SHP77 treated with DMSO at 0.1 percent for 48 hours (cell line): ENCODE results near the gene PERCC1.

Source experiments
- DNase-seq: peaks from one replicate; lab custom pipeline; 2025; lab: John Stamatoyannopoulos, UW

PERCC1 gene

GRCh38 chr16:1450218-1450617 lies 19.3 kb downstream of the PERCC1 start:
- no peak for DNase-seq

DNA sequence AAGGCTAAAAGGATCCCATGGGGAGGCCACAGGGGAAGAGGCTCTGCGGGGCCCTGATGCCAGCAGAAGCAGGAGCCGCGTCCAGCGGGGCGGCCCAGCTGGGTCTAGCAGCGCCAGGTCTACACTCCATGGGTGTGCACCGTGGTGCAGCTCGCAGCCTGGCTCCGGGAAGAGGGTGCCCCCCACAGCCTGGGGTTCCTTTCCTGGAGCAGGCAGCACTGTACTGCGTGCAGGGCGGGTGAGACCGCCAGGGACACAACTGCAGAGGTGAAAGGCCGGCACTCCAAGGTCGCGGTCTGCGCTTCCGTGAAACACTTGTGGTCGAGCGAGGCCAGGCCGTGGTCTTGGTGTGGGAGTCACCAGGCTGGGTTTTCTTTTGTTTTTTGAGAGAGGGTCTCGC lies 20.0 kb downstream of the PERCC1 start:
- no peak for DNase-seq

DNA sequence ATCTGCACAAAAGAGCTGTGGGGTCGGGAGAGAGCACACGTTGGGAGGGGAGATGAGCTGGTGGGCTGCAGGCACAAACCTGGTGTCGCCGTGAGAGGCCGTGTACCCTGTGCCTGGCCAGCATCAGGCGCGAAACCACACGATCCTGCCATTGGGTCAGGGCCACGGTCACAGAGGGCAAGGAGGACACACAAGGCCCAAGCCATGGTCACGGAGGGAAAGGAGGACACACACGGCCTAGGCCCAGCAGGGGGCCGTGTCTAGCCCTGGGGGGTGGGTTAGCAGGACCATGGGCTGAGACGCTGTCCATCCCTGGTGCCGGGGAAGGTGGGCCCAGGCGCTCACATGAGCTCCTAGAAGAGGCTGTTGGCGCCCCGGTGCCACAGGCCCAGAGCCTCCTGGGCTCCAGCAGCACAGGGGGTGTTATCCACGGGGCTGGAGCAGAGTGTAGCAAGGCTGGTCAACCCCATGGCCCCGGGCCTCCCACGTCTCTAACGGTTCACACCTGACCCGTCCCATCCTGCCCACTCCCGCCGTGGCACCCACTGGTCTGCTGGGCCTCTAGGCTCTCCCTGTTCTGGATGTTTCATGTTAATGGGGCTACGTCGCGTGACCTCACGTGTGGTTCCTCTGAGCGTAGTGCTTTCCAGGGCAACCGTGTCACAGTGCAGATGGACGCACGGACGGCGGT lies 21.0 kb downstream of the PERCC1 start:
- no peak for DNase-seq

DNA sequence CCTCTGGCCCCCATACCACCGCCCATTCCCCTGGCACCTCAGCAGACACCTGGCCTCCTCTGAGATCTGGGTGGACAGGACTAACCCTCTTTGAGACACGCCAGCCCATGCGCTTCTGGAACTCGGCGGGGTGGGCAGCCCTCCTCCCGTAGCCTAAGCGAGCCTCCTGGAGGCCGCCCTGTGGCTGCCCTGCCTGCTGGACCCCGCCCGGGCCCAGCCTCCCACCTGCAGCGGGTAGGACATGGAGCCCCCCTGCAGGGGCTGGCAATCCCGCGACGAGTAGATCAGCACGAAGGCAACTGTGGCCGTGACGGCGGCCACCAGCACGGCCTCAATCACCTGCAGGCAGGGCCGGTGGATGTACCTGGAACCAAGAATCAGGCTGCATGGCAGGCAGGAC lies 21.7 kb downstream of the PERCC1 start:
- no peak for DNase-seq

DNA sequence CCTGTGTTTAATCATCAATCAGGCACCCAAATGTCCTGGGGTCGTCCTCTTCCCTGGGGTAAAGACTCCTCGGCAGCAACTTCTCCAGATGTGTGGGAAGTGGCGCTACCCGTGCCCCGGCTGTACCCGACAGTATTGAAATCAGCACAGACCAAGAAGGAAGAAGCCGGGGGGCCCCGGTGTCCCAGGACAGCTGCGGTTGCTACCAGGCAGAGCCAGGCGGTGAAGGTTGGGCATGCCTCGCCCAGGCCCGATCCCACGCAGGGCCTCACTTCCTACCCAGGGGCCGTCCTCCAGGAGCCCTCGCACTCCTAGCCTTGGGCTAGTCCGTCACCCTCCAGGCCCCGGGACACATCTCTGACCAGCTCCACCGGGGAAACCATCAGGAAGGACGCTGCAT lies 22.4 kb downstream of the PERCC1 start:
- DNase-seq: no peak

GRCh38 chr16:1454561-1454960 lies 23.7 kb downstream of the PERCC1 start:
- DNase-seq: no peak

DNA sequence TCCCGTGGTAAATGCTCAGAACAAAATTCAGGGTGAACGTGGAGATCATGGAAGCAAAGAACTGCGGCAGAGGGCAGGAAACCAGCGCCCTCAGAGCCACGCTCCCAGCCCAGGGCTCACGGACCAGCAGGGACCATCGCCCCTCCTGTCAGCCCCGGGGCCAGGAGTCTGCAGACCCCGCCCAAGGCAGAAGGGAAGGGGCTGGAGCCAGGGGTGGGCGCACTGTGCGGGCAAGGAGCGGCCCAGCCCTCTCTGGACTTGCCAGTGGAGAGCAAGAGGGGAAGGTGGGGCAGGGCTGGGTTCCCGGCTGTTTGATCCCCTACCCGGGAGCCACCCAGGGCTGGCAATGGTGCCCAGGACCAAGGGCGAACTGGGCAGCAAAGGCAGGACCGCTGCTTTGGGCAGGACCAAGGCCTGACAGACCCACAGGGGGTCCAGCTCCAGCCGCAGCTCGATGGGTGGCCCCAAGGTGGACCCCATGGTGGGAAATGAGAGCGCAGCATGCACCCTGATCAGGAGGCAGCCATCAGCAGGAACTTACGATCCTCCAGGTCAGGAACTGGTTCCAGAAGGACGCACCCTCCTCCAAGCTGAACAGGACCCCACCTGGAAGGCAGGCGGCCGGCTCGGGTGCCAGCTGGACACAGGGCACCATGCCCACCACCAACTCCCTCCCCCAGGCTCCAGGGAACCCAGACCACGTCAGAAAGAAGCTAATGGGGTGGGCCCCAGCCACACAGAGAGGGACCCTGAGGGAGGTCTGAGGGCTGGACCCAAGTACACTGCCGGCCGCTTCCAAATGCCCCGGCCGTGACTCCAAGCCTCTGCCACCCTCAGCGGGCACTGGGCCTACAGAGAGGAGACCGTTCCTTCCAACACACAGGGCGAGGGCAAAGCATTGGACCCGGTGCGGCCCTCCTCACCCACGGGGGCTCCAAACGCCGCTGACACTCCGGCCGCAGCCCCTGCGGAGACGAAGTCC lies 24.6 kb downstream of the PERCC1 start:
- DNase-seq: no peak

GRCh38 chr16:1456951-1457350 lies 26.1 kb downstream of the PERCC1 start:
- no peak for DNase-seq

DNA sequence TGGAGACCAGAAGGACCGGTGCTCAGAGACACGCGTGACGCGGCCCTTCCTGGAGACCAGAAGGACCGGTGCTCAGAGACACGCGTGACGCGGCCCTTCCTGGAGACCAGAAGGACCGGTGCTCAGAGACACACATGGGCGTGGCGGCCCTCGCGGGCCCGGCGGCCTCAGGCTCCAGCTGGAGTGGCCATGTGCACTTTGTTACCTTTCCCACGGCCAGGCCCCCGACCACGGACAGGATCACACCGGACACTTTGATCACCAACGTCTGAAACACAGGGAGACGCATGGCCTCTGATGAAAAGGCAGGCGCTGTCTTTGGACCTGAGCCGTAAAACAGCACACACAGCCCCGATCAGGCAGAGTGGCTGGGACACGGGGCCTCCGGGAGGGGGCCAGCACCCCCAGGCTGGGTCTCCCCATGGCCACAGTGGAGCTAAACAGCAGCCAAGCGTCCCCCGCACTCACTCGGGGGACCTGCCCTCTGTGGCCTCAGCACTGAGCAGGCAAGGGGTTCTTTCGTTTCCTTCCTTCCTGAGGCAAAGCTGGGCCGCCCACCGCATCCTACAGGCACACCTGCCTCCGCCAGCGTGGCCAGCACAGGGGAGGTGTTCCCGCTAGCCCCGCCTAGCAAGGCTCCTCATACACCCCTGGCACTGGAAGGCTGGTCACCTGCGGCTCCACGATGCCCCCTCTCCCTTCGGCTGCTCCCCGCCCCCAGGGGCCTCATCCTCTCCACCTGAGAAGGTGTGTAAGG lies 26.8 kb downstream of the PERCC1 start:
- no peak for DNase-seq

DNA sequence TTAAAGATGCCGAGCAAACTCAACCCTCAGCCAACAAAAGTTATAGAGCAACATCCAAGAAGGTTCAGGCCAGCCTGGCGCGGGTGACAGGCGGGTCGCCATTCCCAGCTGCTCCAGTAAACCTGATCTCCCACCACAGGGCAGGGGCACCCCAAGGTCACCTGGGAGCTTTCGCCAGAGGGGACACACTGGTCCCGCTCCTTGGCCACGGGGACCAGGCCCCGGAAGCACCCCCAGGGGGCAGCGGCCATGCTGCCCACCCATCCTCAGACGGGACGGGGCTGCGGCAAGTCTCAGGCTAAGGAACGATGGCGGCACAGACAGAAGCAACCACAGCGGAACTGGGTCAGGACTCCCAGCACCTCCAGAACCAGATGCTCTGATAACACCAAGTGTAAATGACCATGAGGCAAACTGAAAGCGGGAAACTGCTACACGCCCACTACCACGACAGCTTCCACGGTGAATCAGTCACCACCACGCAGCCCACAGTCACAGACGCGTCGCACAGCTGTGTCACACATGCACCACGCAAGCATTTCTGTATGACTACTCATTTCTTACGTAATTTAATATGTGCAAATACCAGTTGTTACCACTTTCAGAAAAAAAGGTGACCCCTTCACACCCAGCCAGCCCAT lies 27.6 kb downstream of the PERCC1 start:
- no peak for DNase-seq

DNA sequence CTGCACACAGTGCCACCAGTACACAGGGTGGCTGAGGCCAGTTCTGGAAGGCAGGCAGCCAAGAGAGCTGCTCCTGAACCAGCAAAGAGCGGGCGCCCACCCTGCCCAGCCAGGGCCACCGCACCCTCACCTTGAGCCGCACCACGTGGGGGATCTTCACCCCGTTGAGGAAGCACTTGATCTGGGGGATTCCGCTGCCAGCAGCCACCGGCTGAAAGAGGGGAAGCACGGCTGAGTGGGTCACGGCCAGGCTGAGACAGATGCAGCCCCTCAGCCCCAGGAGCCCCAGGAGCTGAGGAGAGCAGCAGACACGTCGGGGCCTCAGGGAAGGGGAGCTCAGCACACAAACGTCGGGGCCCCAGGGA lies 28.1 kb downstream of the PERCC1 start:
- no peak for DNase-seq

GRCh38 chr16:1459967-1460366 lies 29.1 kb downstream of the PERCC1 start:
- DNase-seq: no peak

- no peak for DNase-seq
These were observed 29.8 kb downstream of the PERCC1 start for GRCh38 chr16:1460602-1461138.

- no peak for DNase-seq
These were observed 30.3 kb downstream of the PERCC1 start for GRCh38 chr16:1461146-1461545.

DNA sequence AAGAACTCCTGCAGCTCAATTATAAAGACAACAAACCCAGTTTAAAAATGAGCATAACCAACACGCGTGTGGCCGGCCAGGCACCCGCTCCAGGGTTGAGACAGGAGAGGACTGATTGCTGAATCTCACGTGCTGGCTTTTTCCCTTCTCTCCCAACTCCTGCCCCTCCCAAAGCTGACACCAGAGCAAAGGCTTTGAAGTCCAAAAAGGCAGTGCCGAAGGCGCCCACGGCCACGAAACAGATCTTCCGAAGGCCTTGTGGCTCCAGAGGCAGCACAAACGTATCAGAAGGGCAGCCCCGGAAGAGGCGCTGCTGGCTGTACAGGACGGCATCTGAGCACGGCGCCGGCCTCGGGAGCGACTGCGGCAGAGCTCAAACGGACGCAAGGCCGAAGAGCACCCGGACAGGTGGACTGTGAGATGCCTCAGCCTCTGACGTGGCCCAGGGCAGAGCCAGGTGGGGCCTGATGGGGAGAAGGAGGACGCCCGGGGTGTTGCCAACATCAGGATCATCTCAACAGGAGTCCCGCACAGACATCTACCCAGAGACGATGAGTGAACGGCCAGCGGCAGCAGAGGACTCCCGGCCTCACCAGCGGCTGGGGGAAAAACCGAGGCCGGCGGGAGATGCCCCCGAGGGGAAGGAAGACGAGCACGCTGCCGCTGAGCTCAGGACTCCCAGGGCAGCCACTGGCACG lies 33.5 kb downstream of the PERCC1 start:
- no peak for DNase-seq

- no peak for DNase-seq
These were observed 34.2 kb downstream of the PERCC1 start for GRCh38 chr16:1464894-1465566.

DNA sequence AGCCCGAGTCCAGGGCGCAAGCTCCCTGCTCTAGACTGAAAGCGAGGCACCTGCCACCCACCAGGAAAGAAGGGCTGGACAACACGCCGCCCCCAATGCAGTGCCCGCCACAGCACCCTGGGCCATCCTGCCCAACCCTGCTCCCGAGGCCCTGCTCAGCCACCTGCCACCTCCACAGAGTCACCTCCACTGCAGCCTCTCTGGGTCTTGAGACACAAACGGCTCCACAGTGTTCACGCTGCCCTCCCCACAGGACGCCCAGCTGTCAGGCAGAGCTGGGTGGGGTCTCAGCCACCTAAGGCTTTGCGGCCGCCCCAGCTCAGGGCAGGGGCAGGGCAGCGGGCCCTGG lies 34.7 kb downstream of the PERCC1 start:
- no peak for DNase-seq

- no peak for DNase-seq
These were observed 35.2 kb downstream of the PERCC1 start for GRCh38 chr16:1466054-1466453.

DNA sequence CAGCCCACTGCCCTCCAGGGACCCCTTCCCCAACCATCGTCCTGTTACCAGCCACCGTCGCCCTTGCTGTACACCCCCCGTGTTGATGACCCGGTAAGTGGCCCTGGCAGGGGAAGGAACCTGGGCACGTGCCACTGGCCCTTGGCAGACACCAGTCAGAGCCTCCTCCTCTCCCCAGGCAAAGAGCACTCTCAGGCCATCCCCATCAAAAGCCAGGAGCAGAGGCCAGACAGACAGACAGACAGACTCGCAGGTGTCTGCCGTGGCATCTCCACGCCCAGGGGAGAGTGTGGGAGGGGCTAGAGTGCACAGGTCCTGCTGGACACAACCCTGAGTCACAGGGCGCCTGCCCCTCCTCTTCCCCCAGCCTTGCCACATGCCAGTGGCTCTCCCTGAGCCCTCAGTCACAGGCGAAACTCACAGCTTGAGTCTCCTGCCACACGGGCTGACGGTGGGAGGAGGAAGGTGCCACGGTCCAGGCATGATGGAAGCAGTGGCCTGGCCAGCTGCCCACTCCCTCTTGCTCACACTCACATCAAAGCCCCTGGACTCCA lies 36.2 kb downstream of the PERCC1 start:
- no peak for DNase-seq

DNA sequence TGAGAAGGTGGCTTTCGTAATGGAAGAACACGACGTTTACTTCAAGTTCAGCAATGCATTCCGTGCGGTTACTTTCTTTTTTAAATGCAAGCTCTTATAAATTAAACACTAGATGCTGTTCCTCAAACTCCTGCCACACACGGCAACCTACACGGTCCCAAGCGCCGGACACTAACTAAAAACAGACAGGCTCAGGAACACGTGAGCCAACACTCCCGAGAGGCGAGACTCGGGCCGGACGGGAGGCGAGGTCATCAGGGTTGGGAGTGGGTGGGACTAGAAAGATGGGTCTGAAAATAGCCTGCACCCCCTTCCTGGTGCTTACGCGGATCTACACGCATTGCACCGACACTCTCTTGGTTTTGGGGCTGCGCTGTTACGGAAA lies 37.5 kb downstream of the PERCC1 start:
- no peak for DNase-seq
